Nephron progenitor cell (in vitro differentiated cells): ENCODE measurements around the gene MCF2L2.
"Not testable (repeated sequence)": the region's sequence is repeated elsewhere in the genome, so short reads cannot be mapped to it uniquely, and the experiment has no call there.

Experiments
- DNase-seq: peaks from one replicate; pipeline ENCODE4 v3.0.0; 2021
- H3K27ac Mint-ChIP-seq: 2 replicates; pipeline ENCODE4 v1.8.0; 2021; ENCODE audit warnings: mild to moderate bottlenecking, moderate library complexity, mixed read lengths
- H3K27me3 Mint-ChIP-seq: 2 replicates; pipeline ENCODE4 v1.8.0; 2021; ENCODE audit warnings: mild to moderate bottlenecking, low read depth, mixed read lengths; ENCODE audit not compliant: poor library complexity
- H3K36me3 Mint-ChIP-seq: 2 replicates; pipeline ENCODE4 v1.8.0; 2021; ENCODE audit warnings: low read depth, mixed read lengths
- H3K4me1 Mint-ChIP-seq: 2 replicates; pipeline ENCODE4 v1.8.0; 2021; ENCODE audit warnings: mixed read lengths
- H3K4me3 Mint-ChIP-seq: 2 replicates; pipeline ENCODE4 v1.8.0; 2021; ENCODE audit warnings: mild to moderate bottlenecking, moderate library complexity, mixed read lengths
- H3K9me3 Mint-ChIP-seq: 2 replicates; pipeline ENCODE4 v1.8.0; 2021; ENCODE audit warnings: mild to moderate bottlenecking, moderate library complexity, mixed read lengths
- TF ChIP-seq, protein P1 (sequence below): fragments of 200-600 bp; sonication (generic); IDR thresholded peaks from 2 replicates; pipeline ENCODE4 v1.5.0; 2021; ENCODE audit warnings: antibody characterized with exemption

The MCF2L2 gene

DNA sequence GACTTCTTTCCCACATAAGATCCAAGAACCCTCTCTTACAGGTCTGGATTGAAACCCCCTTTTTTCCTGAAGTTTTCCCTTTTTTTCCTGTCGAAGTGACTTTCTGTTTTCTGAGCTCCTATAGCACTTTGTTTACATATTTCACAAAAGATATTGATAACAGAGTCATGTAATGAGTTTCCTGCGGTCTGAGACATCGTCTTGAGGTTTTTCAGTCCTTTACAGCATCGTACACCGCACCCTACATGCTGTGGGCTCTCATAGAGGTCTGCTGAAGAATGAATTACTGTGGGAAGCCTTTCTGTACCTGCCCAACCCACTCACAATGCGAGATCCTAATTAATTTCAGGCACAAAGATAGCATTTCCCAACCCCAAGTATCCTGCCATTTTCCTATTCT lies 53.1 kb downstream of the MCF2L2 start:
- Mint-ChIP-seq H3K9me3 (no peaks in the 10 kb centered on the region), H3K27me3 (peaks cover 15% of the 10 kb centered on the region), H3K4me3 (no peak overlapping the region), H3K4me1 (no peaks in the 10 kb centered on the region), H3K27ac (no peak overlapping the region), H3K36me3 (no peaks in the 10 kb centered on the region)
- TF ChIP-seq, protein P1, sequence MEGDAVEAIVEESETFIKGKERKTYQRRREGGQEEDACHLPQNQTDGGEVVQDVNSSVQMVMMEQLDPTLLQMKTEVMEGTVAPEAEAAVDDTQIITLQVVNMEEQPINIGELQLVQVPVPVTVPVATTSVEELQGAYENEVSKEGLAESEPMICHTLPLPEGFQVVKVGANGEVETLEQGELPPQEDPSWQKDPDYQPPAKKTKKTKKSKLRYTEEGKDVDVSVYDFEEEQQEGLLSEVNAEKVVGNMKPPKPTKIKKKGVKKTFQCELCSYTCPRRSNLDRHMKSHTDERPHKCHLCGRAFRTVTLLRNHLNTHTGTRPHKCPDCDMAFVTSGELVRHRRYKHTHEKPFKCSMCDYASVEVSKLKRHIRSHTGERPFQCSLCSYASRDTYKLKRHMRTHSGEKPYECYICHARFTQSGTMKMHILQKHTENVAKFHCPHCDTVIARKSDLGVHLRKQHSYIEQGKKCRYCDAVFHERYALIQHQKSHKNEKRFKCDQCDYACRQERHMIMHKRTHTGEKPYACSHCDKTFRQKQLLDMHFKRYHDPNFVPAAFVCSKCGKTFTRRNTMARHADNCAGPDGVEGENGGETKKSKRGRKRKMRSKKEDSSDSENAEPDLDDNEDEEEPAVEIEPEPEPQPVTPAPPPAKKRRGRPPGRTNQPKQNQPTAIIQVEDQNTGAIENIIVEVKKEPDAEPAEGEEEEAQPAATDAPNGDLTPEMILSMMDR, result no peak
- DNase-seq, result no peak

DNA sequence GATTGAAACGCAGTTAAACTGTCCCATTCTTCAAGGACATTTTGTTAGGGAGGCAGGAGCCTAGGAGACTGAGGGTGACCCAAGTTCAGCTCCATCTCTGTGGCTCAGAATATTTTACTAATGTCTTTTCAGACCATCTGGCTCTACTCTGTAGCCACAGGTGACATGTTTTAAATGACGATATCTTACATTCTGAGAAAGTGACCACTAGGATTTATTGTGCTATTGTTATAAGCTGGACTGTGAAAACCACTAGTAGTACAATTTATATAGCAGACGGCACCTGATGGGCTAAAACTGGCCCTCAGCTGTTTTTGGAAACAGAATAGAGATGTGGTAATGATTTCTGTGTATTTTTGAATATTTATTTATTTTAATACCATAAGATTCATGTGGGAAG lies 55.5 kb downstream of the MCF2L2 start:
- Mint-ChIP-seq H3K36me3 (no peaks in the 10 kb centered on the region), H3K4me1 (no peaks in the 10 kb centered on the region), H3K4me3 (no peak overlapping the region), H3K27me3 (peaks cover 13% of the 10 kb centered on the region), H3K27ac (no peak overlapping the region), H3K9me3 (no peaks in the 10 kb centered on the region)
- TF ChIP-seq, protein P1, result no peak
- DNase-seq, result no peak

DNA sequence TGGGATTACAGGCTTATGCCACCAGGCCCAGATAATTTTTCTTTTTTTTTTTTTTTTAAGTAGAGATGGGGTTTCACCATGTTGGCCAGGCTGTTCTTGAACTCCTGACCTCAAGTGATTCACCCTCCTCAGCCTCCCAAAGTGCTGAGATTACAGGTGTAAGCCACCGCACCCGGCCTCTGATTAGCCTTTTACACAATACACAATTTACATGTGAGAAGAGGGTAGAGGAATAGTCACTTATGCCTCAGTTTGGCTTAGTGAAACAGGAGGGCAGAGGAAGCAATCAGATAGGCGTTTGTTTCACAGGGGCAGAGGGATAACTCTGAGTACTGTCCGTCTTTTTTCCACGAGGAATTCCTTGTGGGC lies 56.8 kb downstream of the MCF2L2 start:
- H3K27me3 Mint-ChIP-seq, H3K9me3 Mint-ChIP-seq, DNase-seq, H3K4me1 Mint-ChIP-seq, H3K27ac Mint-ChIP-seq, H3K4me3 Mint-ChIP-seq, H3K36me3 Mint-ChIP-seq: not testable (repeated sequence)

DNA sequence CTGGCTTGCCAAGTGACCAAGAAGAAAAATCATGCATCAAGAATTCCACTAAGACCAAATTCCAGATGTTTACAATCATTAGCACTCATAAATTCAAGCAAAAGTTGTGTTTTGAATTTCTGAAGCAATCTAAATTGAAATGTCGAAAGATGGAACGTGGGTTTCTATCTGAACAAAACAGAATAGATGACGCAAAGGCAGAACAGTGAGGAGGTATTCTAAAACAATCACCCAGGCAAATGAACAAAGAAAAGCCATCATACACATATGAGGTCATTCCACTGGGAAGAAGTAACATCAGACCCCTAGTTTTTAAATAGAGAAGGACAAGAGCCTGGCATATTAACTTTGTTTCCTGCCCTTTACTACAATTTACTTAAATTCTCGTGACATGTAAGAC lies 58.0 kb downstream of the MCF2L2 start:
- TF ChIP-seq, protein P1, result no peak
- Mint-ChIP-seq H3K27me3 (peaks cover 7% of the 10 kb centered on the region), H3K4me3 (no peak overlapping the region), H3K27ac (no peak overlapping the region), H3K4me1 (no peaks in the 10 kb centered on the region), H3K9me3 (no peaks in the 10 kb centered on the region), H3K36me3 (no peaks in the 10 kb centered on the region)
- DNase-seq, result no peak

DNA sequence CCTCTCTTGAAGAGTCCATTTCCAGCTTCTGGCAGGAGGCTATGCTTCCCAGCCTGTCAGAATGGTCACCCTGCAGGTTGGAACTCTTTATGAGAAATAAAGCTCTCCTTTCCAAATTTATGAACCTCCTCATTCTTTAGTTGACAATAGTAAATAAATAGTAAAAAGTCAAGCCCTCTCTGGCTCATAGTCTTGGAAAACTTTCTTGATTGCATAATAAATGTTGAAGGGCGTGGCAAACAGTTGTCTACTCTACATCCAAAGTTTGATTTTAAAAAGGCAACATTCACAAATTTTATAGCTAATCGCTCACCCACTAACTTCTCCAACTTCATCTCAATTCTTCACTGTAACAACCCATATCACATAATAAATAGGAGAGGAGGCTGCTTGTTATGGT lies 58.8 kb downstream of the MCF2L2 start:
- H3K27me3 Mint-ChIP-seq, result peaks cover 4% of the 10 kb centered on the region
- no peaks in the 10 kb centered on the region for H3K36me3 Mint-ChIP-seq
- no peaks in the 10 kb centered on the region for H3K4me1 Mint-ChIP-seq
- H3K4me3 Mint-ChIP-seq, result no peak overlapping the region
- no peak for DNase-seq
- no peak overlapping the region for H3K27ac Mint-ChIP-seq
- TF ChIP-seq, protein P1, result no peak
- no peaks in the 10 kb centered on the region for H3K9me3 Mint-ChIP-seq

DNA sequence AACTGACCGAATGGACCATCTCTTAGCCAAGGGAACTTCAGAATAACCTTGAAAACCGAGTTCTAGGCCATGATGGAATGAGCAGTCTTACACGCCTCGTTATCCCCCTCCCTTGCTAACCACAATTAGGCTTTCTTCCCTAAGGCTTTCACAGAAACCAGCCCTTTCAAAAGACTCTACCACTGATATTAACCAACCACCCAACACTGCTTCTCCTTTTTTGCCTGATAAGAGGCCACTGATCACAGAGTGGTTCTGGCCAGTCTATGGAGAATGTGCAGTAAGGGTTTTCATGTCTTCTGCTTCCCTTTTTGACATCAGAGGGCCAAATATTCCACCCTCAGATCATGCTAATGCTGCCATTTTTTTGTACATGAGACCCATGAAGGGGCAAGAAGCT lies 59.3 kb downstream of the MCF2L2 start:
- Mint-ChIP-seq H3K4me1 (no peaks in the 10 kb centered on the region), H3K4me3 (no peak overlapping the region), H3K27me3 (peaks cover 4% of the 10 kb centered on the region), H3K36me3 (no peaks in the 10 kb centered on the region), H3K9me3 (no peaks in the 10 kb centered on the region), H3K27ac (no peak overlapping the region)
- TF ChIP-seq, protein P1, result no peak
- DNase-seq, result no peak
